NCI-H748 (cell line): ENCODE measurements around the gene NDUFB2.
A peak's percentile ranks its signal among the peaks of the same experiment; 100 is the strongest.
"Not testable (repeated sequence)": the region's sequence is repeated elsewhere in the genome, so short reads cannot be mapped to it uniquely, and the experiment has no call there.

ENCODE experiments used
- DNase-seq: peaks from one replicate; lab custom pipeline; 2025; ENCODE audit not compliant: unreplicated experiment; lab: John Stamatoyannopoulos, UW

Gene NDUFB2

GRCh38 chr7:140672382-140673062, 24.0 kb upstream of the NDUFB2 start, which contains the start of gene ADCK2:
Gene ADCK2 (plus strand): TSS chr7:140672945. CDS start chr7:140673331, 386 bp downstream.
- peak; percentile 80 for DNase-seq

GRCh38 chr7:140673063-140673773, 23.3 kb upstream of the NDUFB2 start:
- peak; percentile 76 for DNase-seq

- DNase-seq: no peak
Measured at GRCh38 chr7:140673774-140674155, 22.7 kb upstream of the NDUFB2 start.

- DNase-seq: no peak
Measured at GRCh38 chr7:140674356-140674800, 22.1 kb upstream of the NDUFB2 start.

- peak; percentile 42 for DNase-seq
Measured at GRCh38 chr7:140674899-140675701, 21.4 kb upstream of the NDUFB2 start.

GRCh38 chr7:140675726-140676125, 20.8 kb upstream of the NDUFB2 start:
- DNase-seq: no peak

- DNase-seq: no peak
Measured at GRCh38 chr7:140676306-140676705, 20.2 kb upstream of the NDUFB2 start.

- DNase-seq: not testable (repeated sequence)
Measured at GRCh38 chr7:140676956-140677355, 19.6 kb upstream of the NDUFB2 start.

- no peak for DNase-seq
Measured at GRCh38 chr7:140677496-140677895, 19.0 kb upstream of the NDUFB2 start.

- no peak for DNase-seq
Measured at GRCh38 chr7:140678081-140678815, 18.3 kb upstream of the NDUFB2 start.

GRCh38 chr7:140678816-140679130, 17.7 kb upstream of the NDUFB2 start:
- no peak for DNase-seq

GRCh38 chr7:140679186-140679585, 17.3 kb upstream of the NDUFB2 start:
- DNase-seq: no peak

GRCh38 chr7:140680886-140681285, 15.6 kb upstream of the NDUFB2 start:
- no peak for DNase-seq

GRCh38 chr7:140681766-140682165, 14.7 kb upstream of the NDUFB2 start:
- no peak for DNase-seq

- DNase-seq: no peak
Measured at GRCh38 chr7:140683657-140684056, 12.9 kb upstream of the NDUFB2 start.

GRCh38 chr7:140684066-140684950, 12.2 kb upstream of the NDUFB2 start:
- DNase-seq: no peak

- no peak for DNase-seq
Measured at GRCh38 chr7:140685407-140686087, 11.0 kb upstream of the NDUFB2 start.

- no peak for DNase-seq
Measured at GRCh38 chr7:140686921-140687320, 9.6 kb upstream of the NDUFB2 start.

- DNase-seq: no peak
Measured at GRCh38 chr7:140688341-140688740, 8.2 kb upstream of the NDUFB2 start.
